Stimulated activated CD8-positive, alpha-beta memory T cell treated with anti-CD3 and anti-CD28 coated beads, Interleukin-7, amount 100 ng/mL, for 24 hours (primary cell): ENCODE results near the gene CYYR1.

ENCODE experiments used
- DNase-seq: peaks from one replicate; pipeline ENCODE4 v3.0.0-alpha.2; 2020; ENCODE audit warnings: low read depth

The CYYR1 gene

DNA sequence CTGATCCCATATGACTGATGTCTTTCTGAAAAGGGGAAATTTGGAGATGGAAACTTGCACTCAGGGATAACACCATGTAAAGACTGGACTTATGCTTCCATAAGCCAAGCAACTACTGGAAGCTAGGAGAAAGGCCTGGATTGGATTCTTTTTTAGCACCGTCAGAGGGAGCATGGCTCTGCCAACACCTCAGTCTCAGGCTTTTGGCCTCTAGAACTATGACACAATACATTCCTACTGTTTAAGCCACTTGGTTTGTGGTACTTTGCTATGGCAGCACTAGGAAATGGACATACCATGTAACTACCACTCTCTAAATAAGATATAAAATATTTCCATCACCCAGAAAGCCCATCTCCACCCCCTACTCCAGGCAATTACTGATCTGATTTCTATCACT is 139.7 kb downstream of the CYYR1 start:
- DNase-seq, result no peak

DNA sequence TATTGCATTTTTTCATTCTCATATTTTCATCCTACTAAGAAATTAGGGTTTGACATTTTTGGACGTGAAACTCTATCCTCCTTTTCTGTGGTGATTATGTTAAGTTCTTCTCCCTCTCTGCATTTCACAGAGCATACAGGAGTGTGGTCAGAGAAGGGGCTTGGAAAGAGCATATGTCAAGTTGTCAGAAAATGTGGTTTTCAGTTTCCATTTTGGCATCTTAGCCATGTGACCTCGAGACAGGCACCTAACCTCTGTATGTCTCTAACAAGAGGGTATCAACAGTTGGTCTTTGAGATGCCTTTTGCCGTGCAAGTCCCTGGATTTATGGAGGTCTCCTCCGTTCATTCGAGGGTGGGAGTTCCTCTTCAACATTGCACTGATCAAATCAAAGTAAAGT is 140.7 kb downstream of the CYYR1 start:
- DNase-seq, result no peak

DNA sequence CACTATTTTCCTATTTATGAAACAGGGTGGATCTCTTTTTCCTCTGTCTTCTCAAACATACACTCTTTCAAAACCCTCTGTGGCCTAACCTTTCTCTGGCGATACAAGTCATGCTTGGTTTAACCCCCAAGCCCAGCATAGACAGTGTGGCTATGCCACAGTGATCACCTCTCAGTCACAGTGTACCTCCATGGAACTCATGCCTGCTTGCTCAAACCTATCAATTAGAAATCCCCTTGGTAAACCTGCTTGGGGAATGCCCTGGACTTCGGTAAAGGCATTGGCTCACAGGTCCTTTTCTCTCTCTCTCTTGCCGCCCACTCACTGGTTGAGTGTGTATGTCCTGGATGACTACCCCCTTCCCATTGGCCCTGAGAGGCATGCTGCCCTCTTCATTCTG is 147.5 kb downstream of the CYYR1 start:
- DNase-seq, result no peak

DNA sequence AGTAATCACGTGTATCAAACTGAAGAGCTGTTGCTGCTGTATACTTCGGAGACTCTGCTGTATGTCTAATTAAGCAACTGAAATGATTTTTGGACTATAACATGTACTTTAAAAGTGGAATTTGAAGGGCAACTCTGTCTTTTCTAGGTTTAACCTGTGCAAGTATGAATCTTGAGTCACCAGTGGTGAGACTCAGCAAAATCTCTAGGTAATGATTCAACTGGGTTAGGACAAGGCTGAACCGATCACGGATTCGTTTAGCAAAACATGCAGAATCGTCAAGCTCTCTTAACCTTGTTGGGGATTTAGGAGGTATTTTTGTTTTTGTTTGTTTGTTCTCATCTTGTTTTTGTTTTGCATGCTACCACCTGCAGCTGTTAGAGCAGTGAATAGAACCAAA is 149.6 kb downstream of the CYYR1 start:
- no peak for DNase-seq

DNA sequence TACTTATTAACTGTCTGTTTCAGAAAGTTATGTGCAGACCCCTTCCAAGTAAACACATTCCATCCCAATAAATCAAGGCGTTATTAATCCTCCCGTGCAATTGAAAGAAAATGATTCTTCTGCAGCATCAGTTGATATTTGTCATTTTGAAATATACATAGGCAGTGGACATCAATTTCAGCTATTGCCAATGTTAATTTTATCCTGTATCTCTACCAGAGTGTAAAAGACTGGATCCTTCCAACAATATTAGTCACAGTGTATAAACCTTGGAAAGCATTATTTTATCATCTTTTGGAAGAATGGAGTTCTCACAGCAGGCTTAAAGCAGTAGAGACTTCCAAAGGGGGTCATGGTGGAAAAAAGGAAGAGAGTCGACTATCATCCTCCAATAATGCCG is 150.4 kb downstream of the CYYR1 start:
- no peak for DNase-seq

DNA sequence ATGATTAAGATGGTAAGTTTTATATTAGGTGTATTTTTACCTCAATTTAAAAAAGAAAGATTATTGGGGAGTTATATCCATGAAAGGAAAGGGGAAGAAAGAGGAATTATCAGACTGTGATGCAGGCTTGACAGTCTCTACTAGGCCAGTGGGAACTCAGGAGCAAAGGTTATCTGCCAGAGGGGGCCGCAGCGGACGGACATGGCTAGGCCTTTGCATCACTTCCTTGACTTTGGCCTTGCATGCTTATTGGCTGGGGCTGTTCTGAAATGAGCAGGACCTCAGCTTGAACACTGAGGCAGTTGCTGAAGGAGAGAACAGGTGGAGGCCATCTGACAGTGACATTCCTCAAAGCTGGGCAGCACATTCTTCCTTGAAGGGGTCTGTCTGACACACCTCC is 150.9 kb downstream of the CYYR1 start:
- DNase-seq, result no peak

DNA sequence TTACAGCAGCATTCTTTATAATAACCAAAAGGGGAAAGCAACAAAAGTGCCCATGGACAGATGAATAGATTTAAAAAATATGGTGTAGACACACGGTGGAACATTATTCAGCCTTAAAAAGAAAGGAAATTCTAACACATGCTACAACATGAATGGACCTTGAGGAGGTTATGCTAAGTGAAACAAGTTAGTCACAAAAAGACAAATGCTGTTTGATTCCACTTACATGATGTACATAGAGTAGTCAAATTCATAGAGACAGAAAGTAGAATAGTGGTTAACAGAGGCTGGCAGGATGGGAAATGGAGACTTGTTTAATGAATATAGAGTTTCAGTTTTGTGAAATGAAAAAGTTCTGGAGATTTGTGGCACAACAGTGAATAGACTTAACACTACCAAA is 151.4 kb downstream of the CYYR1 start:
- DNase-seq, result no peak
